Upper lobe of left lung (tissue), 6 donors: Measurements from ENCODE around the gene CLCN2. TPM values are rescaled to one million over a fixed set of nuclear protein-coding genes. Genes with fewer than 3 reads are reported as not detected.

Experiments
- ATAC-seq, 2 donors: fragments of 200-7000 bp; cut with Tn5 transposase; one replicate each; pipeline ENCODE4 v1.9.1; 2022; ENCODE audit warnings: mild to moderate bottlenecking in 2 of 2, moderate library complexity in 2 of 2; ENCODE audit not compliant: low FRiP score in 2 of 2
- DNase-seq, 2 donors: peaks; one replicate each; pipeline ENCODE4 v3.0.0-alpha.2; 2019 to 2020
- H3K27ac ChIP-seq, 4 donors: fragments of 200-600 bp; sonication (generic); one replicate each; pipeline ENCODE4 v1.5.1; 2016 to 2019
- H3K27me3 ChIP-seq, 4 donors: fragments of 200-600 bp; sonication (generic); one replicate each; pipeline ENCODE4 v1.5.1; 2017 to 2019
- H3K36me3 ChIP-seq, 4 donors: fragments of 200-600 bp; sonication (generic); one replicate each; pipeline ENCODE4 v1.5.1; 2016 to 2019
- H3K4me1 ChIP-seq, 4 donors: fragments of 200-600 bp; sonication (generic); one replicate each; pipeline ENCODE4 v1.5.1; 2018 to 2019
- H3K4me3 ChIP-seq, 4 donors: fragments of 200-600 bp; sonication (generic); one replicate each; pipeline ENCODE4 v1.5.1; 2017 to 2019; ENCODE audit warnings: mild to moderate bottlenecking in 2 of 4, moderate library complexity in 1 of 4
- H3K9me3 ChIP-seq, 4 donors: fragments of 200-600 bp; sonication (generic); one replicate each; pipeline ENCODE4 v1.5.1; 2018 to 2019
- EP300 ChIP-seq, 4 donors: sonication (generic); formaldehyde crosslinking; IDR thresholded peaks; one replicate each; pipeline ENCODE4 v1.5.1; 2017; ENCODE audit warnings: antibody characterized with exemption in 4 of 4, control low read depth in 2 of 4
- POLR2A ChIP-seq, 4 donors: fragments of 450-650 bp; IDR thresholded peaks; one replicate each; pipeline ENCODE4 v1.5.1; 2016 to 2017; ENCODE audit warnings: antibody characterized with exemption in 4 of 4, mild to moderate bottlenecking in 2 of 4
- POLR2AphosphoS5 ChIP-seq, 2 donors: sonication (generic); formaldehyde crosslinking; IDR thresholded peaks; one replicate each; pipeline ENCODE4 v1.5.1; 2017; ENCODE audit warnings: antibody characterized with exemption in 2 of 2
- WGBS, 2 donors: methylation state at CpG; one replicate each; pipeline ENCODE4 v1.1.5; 2017 to 2018; 5-methylcytosine and 5-hydroxymethylcytosine counted together
- total RNA-seq, 6 donors: library from RNA; depleted of rRNA in 4 of 6; stranded (reverse); fragments of >200 nt in 4 of 6; gene quantifications; one replicate each; pipeline versions ENCODE4 v1.1.0 to v1.2.1, GENCODE V29; 2016 to 2021
- TF ChIP-seq, protein P1 (sequence below), 6 experiments: fragments of 450-650 bp in 4 of 6; fragments of 200-600 bp in 2 of 6; sonication (generic) in 2 of 6; IDR thresholded peaks; one replicate each; pipeline ENCODE4 v1.5.1; 2016 to 2019; ENCODE audit warnings: antibody characterized with exemption in 6 of 6
- donor health status: DM: no; HTN: no; CAD: no; lungs with moderate emphysema.
- donor health status: DM: no; HTN: yes; CAD: no; lungs with severe emphysema.

Gene CLCN2
- total RNA-seq, 6 donors from 2014 or later, result 3.0 to 14.7 (median 5.3) TPM

DNA sequence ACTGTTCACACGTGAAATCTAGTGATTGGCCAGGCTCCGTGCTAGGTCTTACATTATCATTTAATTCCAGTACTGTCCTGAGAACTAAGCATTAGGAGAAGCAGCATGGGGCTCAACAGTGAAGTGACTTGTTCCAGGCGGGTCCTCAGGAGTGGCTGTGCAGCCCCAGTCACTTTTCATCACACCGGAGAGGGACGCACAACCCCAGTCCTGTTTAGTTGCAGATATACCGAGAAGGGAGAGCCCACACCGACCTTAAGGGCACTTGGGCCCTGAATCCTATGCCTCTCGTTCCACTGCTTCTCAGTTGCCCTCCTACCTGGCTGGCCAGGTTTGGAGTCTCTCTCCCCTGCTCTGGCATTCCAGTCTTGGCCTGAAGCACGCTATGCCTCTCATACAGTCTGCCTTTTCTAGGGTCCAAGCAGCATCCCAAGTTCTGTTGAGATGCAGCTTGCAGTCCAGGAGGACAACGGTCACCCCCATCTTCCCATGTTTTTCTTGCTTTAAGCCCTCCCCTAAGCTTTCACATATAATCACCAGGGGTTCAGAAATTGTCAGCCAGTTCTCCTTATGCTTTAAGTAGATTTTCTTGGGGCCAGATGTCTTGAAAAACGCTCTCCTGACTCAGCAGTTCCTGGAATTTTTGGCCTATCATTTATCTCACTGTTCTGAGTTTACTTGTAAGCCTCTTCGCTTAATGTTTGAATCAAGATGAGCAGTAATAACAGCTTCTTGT, 13.9 kb downstream of the CLCN2 start:
- H3K27me3 ChIP-seq, result no peaks in the 10 kb centered on the region
- ATAC-seq (no peak), DNase-seq (no peak)
- TF ChIP-seq EP300 (IDR thresholded peaks at IDR 0.05), result no peak
- TF ChIP-seq POLR2A (IDR thresholded peaks at IDR 0.05), result no peak
- TF ChIP-seq, protein P1, sequence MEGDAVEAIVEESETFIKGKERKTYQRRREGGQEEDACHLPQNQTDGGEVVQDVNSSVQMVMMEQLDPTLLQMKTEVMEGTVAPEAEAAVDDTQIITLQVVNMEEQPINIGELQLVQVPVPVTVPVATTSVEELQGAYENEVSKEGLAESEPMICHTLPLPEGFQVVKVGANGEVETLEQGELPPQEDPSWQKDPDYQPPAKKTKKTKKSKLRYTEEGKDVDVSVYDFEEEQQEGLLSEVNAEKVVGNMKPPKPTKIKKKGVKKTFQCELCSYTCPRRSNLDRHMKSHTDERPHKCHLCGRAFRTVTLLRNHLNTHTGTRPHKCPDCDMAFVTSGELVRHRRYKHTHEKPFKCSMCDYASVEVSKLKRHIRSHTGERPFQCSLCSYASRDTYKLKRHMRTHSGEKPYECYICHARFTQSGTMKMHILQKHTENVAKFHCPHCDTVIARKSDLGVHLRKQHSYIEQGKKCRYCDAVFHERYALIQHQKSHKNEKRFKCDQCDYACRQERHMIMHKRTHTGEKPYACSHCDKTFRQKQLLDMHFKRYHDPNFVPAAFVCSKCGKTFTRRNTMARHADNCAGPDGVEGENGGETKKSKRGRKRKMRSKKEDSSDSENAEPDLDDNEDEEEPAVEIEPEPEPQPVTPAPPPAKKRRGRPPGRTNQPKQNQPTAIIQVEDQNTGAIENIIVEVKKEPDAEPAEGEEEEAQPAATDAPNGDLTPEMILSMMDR (IDR thresholded peaks at IDR 0.05), result no peak
- TF ChIP-seq POLR2AphosphoS5 (IDR thresholded peaks at IDR 0.05), result no peak
- H3K27ac ChIP-seq, result no peak overlapping the region
- H3K9me3 ChIP-seq, result no peaks in the 10 kb centered on the region
- 67 to 71% methylated on average over 12 of the region's 12 CpGs for WGBS, 2 donors
- H3K4me1 ChIP-seq, result peaks cover 4 to 12% (median 10%) of the 10 kb centered on the region in 4 donors
- no peak overlapping the region for H3K4me3 ChIP-seq
- H3K36me3 ChIP-seq, result peaks cover 0 to 25% (median 14%) of the 10 kb centered on the region in 4 donors

DNA sequence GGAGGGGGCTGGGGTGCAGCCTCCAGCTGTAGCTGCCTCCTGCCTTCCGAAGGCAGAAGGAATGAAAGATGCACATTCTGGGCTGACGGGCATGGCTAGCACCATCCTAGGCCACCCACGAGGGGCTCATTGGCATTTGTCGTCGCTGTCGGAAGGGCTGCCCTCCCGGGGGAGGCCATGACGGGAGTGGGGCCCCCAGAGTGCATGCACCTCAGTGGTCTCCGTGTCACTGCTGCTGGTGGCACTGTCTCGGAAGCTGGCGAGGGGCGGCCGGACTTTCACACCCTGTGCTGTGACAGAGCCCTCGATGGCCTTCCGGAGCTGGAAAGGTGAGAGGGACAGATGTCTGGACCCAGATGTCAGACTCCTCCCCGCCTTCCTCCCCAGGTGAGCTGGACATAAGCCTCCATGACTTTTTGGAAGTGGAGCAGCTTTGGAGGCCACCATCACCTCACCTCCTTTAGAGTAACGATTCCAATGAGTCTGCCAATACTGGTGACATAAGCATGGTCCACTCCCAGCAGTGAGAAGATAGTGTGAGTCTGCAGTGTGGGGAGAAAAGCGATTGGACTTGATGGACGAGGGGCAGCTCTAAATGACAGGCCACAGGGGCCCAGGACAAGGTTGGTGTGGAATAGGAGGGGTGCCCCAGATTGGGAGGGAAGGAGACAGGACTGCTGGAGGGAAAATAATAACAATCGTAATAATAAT, 14.8 kb downstream of the CLCN2 start:
- Histone ChIP-seq H3K9me3 (no peaks in the 10 kb centered on the region), H3K27ac (peak overlapping the region in 1 of 4 donors; percentile 32), H3K36me3 (peaks cover 0 to 33% (median 21%) of the 10 kb centered on the region in 4 donors), H3K4me3 (no peak overlapping the region), H3K4me1 (peaks cover 5 to 19% (median 11%) of the 10 kb centered on the region in 4 donors), H3K27me3 (no peaks in the 10 kb centered on the region)
- 87 to 95% methylated on average over 13 to 20 of the region's 20 CpGs for WGBS, 2 donors
- TF ChIP-seq POLR2A (IDR thresholded peaks at IDR 0.05) (no peak), EP300 (IDR thresholded peaks at IDR 0.05) (no peak), POLR2AphosphoS5 (IDR thresholded peaks at IDR 0.05) (no peak)
- TF ChIP-seq, protein P1 (IDR thresholded peaks at IDR 0.05), result no peak
- no peak for DNase-seq
- ATAC-seq, result no peak

DNA sequence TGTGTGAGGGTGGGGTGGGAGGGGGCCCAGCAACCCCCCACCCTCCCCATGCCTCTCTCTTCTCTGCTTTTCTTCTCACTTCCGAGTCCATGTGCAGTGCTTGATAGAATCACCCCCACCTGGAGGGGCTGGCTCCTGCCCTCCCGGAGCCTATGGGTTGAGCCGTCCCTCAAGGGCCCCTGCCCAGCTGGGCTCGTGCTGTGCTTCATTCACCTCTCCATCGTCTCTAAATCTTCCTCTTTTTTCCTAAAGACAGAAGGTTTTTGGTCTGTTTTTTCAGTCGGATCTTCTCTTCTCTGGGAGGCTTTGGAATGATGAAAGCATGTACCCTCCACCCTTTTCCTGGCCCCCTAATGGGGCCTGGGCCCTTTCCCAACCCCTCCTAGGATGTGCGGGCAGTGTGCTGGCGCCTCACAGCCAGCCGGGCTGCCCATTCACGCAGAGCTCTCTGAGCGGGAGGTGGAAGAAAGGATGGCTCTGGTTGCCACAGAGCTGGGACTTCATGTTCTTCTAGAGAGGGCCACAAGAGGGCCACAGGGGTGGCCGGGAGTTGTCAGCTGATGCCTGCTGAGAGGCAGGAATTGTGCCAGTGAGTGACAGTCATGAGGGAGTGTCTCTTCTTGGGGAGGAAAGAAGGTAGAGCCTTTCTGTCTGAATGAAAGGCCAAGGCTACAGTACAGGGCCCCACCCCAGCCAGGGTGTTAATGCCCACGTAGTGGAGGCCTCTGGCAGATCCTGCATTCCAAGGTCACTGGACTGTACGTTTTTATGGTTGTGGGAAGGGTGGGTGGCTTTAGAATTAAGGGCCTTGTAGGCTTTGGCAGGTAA, 15.9 kb downstream of the CLCN2 start:
- ATAC-seq (peak; percentile 66 to 80), DNase-seq (peak in 1 of 2 donors; percentile 89)
- peak in 1 of 4 donors; percentile 22 for TF ChIP-seq POLR2A (IDR thresholded peaks at IDR 0.05)
- TF ChIP-seq, protein P1 (IDR thresholded peaks at IDR 0.05), result peak; percentile 18 to 64 (median 50)
- no peak for TF ChIP-seq POLR2AphosphoS5 (IDR thresholded peaks at IDR 0.05)
- peak in 1 of 4 donors; percentile 29 for TF ChIP-seq EP300 (IDR thresholded peaks at IDR 0.05)
- peak overlapping the region in 2 of 4 donors; percentile 32 to 48 for H3K27ac ChIP-seq
- H3K4me3 ChIP-seq, result no peak overlapping the region
- H3K4me1 ChIP-seq, result peaks cover 6 to 23% (median 13%) of the 10 kb centered on the region in 4 donors
- WGBS, 2 donors, result 50 to 59% methylated on average over 14 of the region's 14 CpGs
- H3K27me3 ChIP-seq, result no peaks in the 10 kb centered on the region
- no peaks in the 10 kb centered on the region for H3K9me3 ChIP-seq
- H3K36me3 ChIP-seq, result peaks cover 0 to 34% (median 22%) of the 10 kb centered on the region in 4 donors

DNA sequence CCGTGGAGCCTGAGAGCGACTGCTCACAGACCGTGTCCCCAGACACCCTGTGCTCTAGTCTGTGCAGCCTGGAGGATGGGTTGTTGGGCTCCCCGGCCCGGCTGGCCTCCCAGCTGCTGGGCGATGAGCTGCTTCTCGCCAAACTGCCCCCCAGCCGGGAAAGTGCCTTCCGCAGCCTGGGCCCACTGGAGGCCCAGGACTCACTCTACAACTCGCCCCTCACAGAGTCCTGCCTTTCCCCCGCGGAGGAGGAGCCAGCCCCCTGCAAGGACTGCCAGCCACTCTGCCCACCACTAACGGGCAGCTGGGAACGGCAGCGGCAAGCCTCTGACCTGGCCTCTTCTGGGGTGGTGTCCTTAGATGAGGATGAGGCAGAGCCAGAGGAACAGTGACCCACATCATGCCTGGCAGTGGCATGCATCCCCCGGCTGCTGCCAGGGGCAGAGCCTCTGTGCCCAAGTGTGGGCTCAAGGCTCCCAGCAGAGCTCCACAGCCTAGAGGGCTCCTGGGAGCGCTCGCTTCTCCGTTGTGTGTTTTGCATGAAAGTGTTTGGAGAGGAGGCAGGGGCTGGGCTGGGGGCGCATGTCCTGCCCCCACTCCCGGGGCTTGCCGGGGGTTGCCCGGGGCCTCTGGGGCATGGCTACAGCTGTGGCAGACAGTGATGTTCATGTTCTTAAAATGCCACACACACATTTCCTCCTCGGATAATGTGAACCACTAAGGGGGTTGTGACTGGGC, 16.7 kb downstream of the CLCN2 start:
- Histone ChIP-seq H3K4me3 (no peak overlapping the region), H3K9me3 (no peaks in the 10 kb centered on the region), H3K4me1 (peaks cover 6 to 23% (median 13%) of the 10 kb centered on the region in 4 donors), H3K36me3 (peaks cover 0 to 34% (median 22%) of the 10 kb centered on the region in 4 donors), H3K27ac (peak overlapping the region in 1 of 4 donors; percentile 32), H3K27me3 (no peaks in the 10 kb centered on the region)
- ATAC-seq, result no peak
- peak in 1 of 2 donors; percentile 77 for DNase-seq
- TF ChIP-seq, protein P1 (IDR thresholded peaks at IDR 0.05), result no peak
- no peak for TF ChIP-seq EP300 (IDR thresholded peaks at IDR 0.05)
- no peak for TF ChIP-seq POLR2A (IDR thresholded peaks at IDR 0.05)
- TF ChIP-seq POLR2AphosphoS5 (IDR thresholded peaks at IDR 0.05), result no peak
- WGBS, 2 donors, result 81 to 85% methylated on average over 5 to 21 of the region's 24 CpGs
